ENCODE data around the gene STAC.
"Not testable (repeated sequence)": the region's sequence is repeated elsewhere in the genome, so short reads cannot be mapped to it uniquely, and the experiment has no call there.

Gene STAC

DNA sequence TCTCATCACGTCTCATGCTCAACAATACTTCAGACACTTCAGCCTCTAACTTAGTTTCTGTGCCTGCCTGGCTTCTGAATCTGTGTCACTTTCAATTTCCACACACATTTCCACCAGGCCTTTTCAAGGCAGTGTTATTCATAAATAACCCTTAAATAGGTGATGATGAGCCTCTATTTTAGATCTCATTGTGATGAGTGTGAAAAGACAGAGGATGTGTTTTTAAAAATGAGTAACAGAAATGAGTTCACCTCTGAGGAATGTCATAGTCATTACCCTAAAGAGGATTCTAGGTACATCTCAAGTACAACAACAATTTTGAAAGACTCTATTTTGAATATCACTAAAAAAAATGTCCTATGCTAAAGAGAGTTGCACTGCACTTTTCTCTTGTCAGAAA, 64.6 kb downstream of the STAC start:
- CTCF ChIA-PET = no interaction called here
- TF ChIP-seq CTCF (IDR thresholded peaks at IDR 0.05; ENCODE audit: control extremely low read depth, extremely low read depth, low read depth, missing control alignments) = no peak
- POLR2A ChIA-PET = no interaction called here
- DNase-seq (ENCODE audit: extremely low spot score) = no peak

DNA sequence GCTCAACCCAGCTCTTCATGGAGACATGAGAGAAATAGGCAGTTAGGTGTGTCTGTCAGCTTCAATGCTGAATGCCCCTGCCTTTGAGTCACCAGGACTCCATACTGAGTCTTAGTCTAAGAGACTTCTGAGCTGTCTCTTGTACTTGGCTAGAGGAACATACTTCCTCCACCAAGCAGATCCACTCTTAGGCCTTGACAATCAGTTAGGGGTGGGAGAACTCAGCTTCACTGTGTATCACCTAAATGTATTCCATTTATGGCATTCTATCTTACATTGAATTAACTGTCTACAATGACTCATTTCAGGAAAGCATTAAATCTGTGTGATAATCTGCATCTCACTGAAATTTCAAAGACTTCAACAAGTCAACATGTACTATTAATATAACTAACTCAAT, 66.0 kb downstream of the STAC start:
- TF ChIP-seq CTCF (IDR thresholded peaks at IDR 0.05; ENCODE audit: control extremely low read depth, extremely low read depth, low read depth, missing control alignments) = no peak
- no peak for DNase-seq (ENCODE audit: extremely low spot score)
- CTCF ChIA-PET = interaction anchor here (1.8 kb wide), 1 partner anchor 10 kb away, joined by 6 read pairs; no protein-coding TSS in a partner anchor
- POLR2A ChIA-PET = no interaction called here

GRCh38 chr3:36447061-36447460, 66.8 kb downstream of the STAC start:
- POLR2A ChIA-PET = no interaction called here
- TF ChIP-seq CTCF (IDR thresholded peaks at IDR 0.05; ENCODE audit: control extremely low read depth, extremely low read depth, low read depth, missing control alignments) = no peak

GRCh38 chr3:36451816-36452215, 71.5 kb downstream of the STAC start:
- DNase-seq (ENCODE audit: extremely low spot score) = no peak
- no peak for TF ChIP-seq CTCF (IDR thresholded peaks at IDR 0.05; ENCODE audit: control extremely low read depth, extremely low read depth, low read depth, missing control alignments)
- ChIA-PET CTCF (no interaction called here), POLR2A (no interaction called here)

More at GRCh38 chr3:36447061-36447460, 66.8 kb downstream of the STAC start:
- no peak for DNase-seq (ENCODE audit: extremely low spot score)
- CTCF ChIA-PET = interaction anchor here (1.8 kb wide), 1 partner anchor 9 kb away, joined by 6 read pairs; no protein-coding TSS in a partner anchor

- POLR2A ChIA-PET; DNase-seq (ENCODE audit: extremely low spot score); CTCF ChIA-PET: not testable (repeated sequence)
These were observed 72.9 kb downstream of the STAC start for GRCh38 chr3:36453213-36453612.

GRCh38 chr3:36453896-36454295, 73.6 kb downstream of the STAC start:
- POLR2A ChIA-PET; CTCF ChIA-PET; DNase-seq (ENCODE audit: extremely low spot score): not testable (repeated sequence)

DNA sequence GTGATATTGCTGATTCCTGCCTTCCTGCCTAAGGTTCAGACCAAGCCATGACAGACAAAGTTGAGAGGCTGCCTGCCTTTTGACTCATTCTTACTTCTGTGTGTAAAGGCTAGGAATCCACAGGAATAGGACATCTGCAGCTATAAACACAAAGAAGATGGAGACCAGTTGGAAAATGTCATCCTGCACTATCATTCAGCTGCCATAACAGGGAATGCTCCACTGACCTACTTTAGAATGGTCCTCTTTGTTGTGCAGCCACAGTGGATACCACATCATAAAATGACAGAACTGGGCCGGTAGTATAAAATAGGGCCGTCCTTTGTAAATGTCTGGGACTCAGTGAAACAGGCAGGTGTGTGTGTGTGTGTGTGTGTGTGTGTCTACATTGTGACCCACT, 75.1 kb downstream of the STAC start:
- CTCF ChIA-PET = interaction anchor here (2.5 kb wide), 1 partner anchor 9 kb away, joined by 6 read pairs; no protein-coding TSS in a partner anchor
- POLR2A ChIA-PET = no interaction called here
- no peak for DNase-seq (ENCODE audit: extremely low spot score)

More for the DNA sequence above, 75.1 kb downstream of the STAC start:
- TF ChIP-seq CTCF (IDR thresholded peaks at IDR 0.05; ENCODE audit: control extremely low read depth, extremely low read depth, low read depth, missing control alignments) = no peak

Measured in GM10248 (cell line).